Measurements from ENCODE around the gene CRTC2. TPM values are rescaled to one million over a fixed set of nuclear protein-coding genes. Genes with fewer than 3 reads are reported as not detected.

CRTC2 gene
- total RNA-seq, 1 experiment from 2014 or later = 45.7 TPM

GRCh38 chr1:153956997-153957715 is 1.3 kb downstream of the CRTC2 start:
- Histone ChIP-seq H3K18ac (ENCODE audit: insufficient read length, low read depth, low read length) (no peak overlapping the region), H3K4me1 (ENCODE audit: insufficient read depth, low read length) (no peaks in the 10 kb centered on the region), H3K79me1 (ENCODE audit: insufficient read depth, low read depth, low read length, poor library complexity, severe bottlenecking) (peaks cover 18% of the 10 kb centered on the region), H3K9ac (ENCODE audit: extremely low read depth, insufficient read length, low read length) (peak overlapping the region; percentile 93), H4K20me1 (ENCODE audit: control insufficient read depth, insufficient read depth, insufficient read length) (no peaks in the 10 kb centered on the region), H4K8ac (replicated peaks; ENCODE audit: insufficient read length, low read depth, low read length) (no peak overlapping the region), H2AK5ac (ENCODE audit: insufficient read length, low read length) (no peak overlapping the region), H2BK120ac (ENCODE audit: low read depth, low read length, poor library complexity, severe bottlenecking) (no peak overlapping the region), H3K23ac (ENCODE audit: insufficient read length, low read depth, low read length) (no peak overlapping the region), H3K27ac (ENCODE audit: insufficient read length, low read depth, low read length) (no peak overlapping the region), H2AFZ (ENCODE audit: low read length) (no peak overlapping the region), H3K27me3 (ENCODE audit: insufficient read depth, low read length) (no peaks in the 10 kb centered on the region), H2BK15ac (ENCODE audit: low read depth, low read length) (no peak overlapping the region), H3K4me2 (ENCODE audit: insufficient read depth, insufficient read length, low read length) (peak overlapping the region; percentile 98), H3K14ac (ENCODE audit: insufficient read depth, low read length) (peak overlapping the region; percentile 23; the same call in 1 of the 2 replicates), H4K91ac (ENCODE audit: insufficient read length, low read depth, low read length) (no peak overlapping the region), H2BK12ac (ENCODE audit: insufficient read length, low read depth, low read length) (no peak overlapping the region), H3K9me3 (ENCODE audit: control insufficient read depth, low read depth, low read length) (no peaks in the 10 kb centered on the region), H3T11ph (ENCODE audit: low read length) (no peak overlapping the region), H3K23me2 (ENCODE audit: insufficient read length, low read depth, low read length, poor library complexity, severe bottlenecking) (peaks cover 12% of the 10 kb centered on the region), H2BK5ac (ENCODE audit: insufficient read length, low read length) (no peak overlapping the region), H3K4ac (ENCODE audit: low read depth, low read length) (no peak overlapping the region), H2BK20ac (ENCODE audit: low read depth, low read length, poor library complexity, severe bottlenecking) (no peak overlapping the region), H3K56ac (ENCODE audit: insufficient read length, low read depth, low read length) (no peak overlapping the region), H3K79me2 (ENCODE audit: insufficient read depth, low read length) (peaks cover 37% of the 10 kb centered on the region), H4K5ac (ENCODE audit: insufficient read length, low read depth, low read length) (no peak overlapping the region)
- H3K36me3 Mint-ChIP-seq (ENCODE audit: insufficient read depth in 1 of 3, low read depth in 3 of 3) = peaks cover 32 to 48% (median 34%) of the 10 kb centered on the region in 3 experiments
- no peaks in the 10 kb centered on the region for H3K27me3 Mint-ChIP-seq (ENCODE audit: low read depth)
- peak overlapping the region; percentile 95 to 99 (median 99) for H3K27ac Mint-ChIP-seq
- H3K9me3 Mint-ChIP-seq = no peaks in the 10 kb centered on the region
- DNase-seq = no peak
- WGBS (ENCODE audit: extremely low coverage, insufficient read length, low lambda C conversion rate) = no CpG with 5 or more reads among the region's 6 CpGs
- peaks cover 35 to 38% of the 10 kb centered on the region in 2 experiments for H3K4me1 Mint-ChIP-seq
- peak overlapping the region; percentile 99 to 100 for H3K4me3 Mint-ChIP-seq
- TF ChIP-seq, protein P1, sequence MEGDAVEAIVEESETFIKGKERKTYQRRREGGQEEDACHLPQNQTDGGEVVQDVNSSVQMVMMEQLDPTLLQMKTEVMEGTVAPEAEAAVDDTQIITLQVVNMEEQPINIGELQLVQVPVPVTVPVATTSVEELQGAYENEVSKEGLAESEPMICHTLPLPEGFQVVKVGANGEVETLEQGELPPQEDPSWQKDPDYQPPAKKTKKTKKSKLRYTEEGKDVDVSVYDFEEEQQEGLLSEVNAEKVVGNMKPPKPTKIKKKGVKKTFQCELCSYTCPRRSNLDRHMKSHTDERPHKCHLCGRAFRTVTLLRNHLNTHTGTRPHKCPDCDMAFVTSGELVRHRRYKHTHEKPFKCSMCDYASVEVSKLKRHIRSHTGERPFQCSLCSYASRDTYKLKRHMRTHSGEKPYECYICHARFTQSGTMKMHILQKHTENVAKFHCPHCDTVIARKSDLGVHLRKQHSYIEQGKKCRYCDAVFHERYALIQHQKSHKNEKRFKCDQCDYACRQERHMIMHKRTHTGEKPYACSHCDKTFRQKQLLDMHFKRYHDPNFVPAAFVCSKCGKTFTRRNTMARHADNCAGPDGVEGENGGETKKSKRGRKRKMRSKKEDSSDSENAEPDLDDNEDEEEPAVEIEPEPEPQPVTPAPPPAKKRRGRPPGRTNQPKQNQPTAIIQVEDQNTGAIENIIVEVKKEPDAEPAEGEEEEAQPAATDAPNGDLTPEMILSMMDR (conservative IDR thresholded peaks at IDR 0.05) = no peak
